BJ (cell line): Measurements from ENCODE around the gene PRKAR1A. TPM values are rescaled to one million over a fixed set of nuclear protein-coding genes. Genes with fewer than 3 reads are reported as not detected.

ENCODE experiments used
- CTCF ChIA-PET: fragments of 350-600 bp; formaldehyde crosslinking; extraction: SDS; loops from one replicate; lab custom pipeline; 2021; ENCODE audit warnings: antibody characterized with exemption, inconsistent platforms; lab: Yijun Ruan, JAX
- POLR2A ChIA-PET: fragments of 300-600 bp; sonication (Branson Sonifier 250); formaldehyde crosslinking; extraction: SDS; loops from one replicate; lab custom pipeline; 2021; ENCODE audit warnings: antibody characterized with exemption; lab: Charles Lee
- DNase-seq: peaks from one replicate; pipeline ENCODE4 v3.0.0-alpha.2; 2011; ENCODE audit warnings: low read depth
- H3K27me3 ChIP-seq: 2 replicates; pipeline ENCODE4 v1.6.0; 2011; ENCODE audit warnings: low read length; ENCODE audit not compliant: control insufficient read depth, insufficient read depth
- H3K36me3 ChIP-seq: 2 replicates; pipeline ENCODE4 v1.5.1; 2011; ENCODE audit warnings: low read length; ENCODE audit not compliant: control insufficient read depth, insufficient read depth
- H3K4me3 ChIP-seq: 2 replicates; pipeline ENCODE4 v1.5.1; 2011; ENCODE audit warnings: low read depth, mild to moderate bottlenecking, control low read depth, low read length
- CTCF ChIP-seq: IDR thresholded peaks from 2 replicates; pipeline ENCODE4 v1.5.1; 2011; ENCODE audit warnings: low read depth, mild to moderate bottlenecking, control low read depth, inconsistent platforms, low read length, moderate library complexity; ENCODE audit not compliant: insufficient read depth
- polyA plus RNA-seq: library from polyadenylated mRNA; depleted of rRNA; stranded (reverse); fragments of >200 nt; gene quantifications from 2 replicates; pipeline ENCODE4 v1.2.3, GENCODE V29; 2011

Gene PRKAR1A
- polyA plus RNA-seq, 1 experiment, result 228 TPM

GRCh38 chr17:68584581-68585303 is 72.5 kb downstream of the PRKAR1A start:
- no peak overlapping the region for H3K4me3 ChIP-seq
- no peaks in the 10 kb centered on the region; the same call in 1 of the 2 replicates for H3K27me3 ChIP-seq
- no peaks in the 10 kb centered on the region for H3K36me3 ChIP-seq
- no peak for TF ChIP-seq CTCF
- no peak for DNase-seq
- POLR2A ChIA-PET, result no interaction called here
- CTCF ChIA-PET, result interaction anchor here (0.7 to 1.3 kb wide), 3 partner anchors 9 to 1556 kb away, joined by 3 read pairs; no protein-coding TSS in a partner anchor

GRCh38 chr17:68585643-68586042 is 73.4 kb downstream of the PRKAR1A start:
- no peak for TF ChIP-seq CTCF
- POLR2A ChIA-PET, result no interaction called here

GRCh38 chr17:68587026-68587425 is 74.8 kb downstream of the PRKAR1A start:
- POLR2A ChIA-PET, result no interaction called here
- no peak for TF ChIP-seq CTCF
- CTCF ChIA-PET, result interaction anchor here (0.6 to 1.5 kb wide), 3 partner anchors 9 to 919 kb away, joined by 3 to 4 read pairs (median 4); no protein-coding TSS in a partner anchor

More at GRCh38 chr17:68585643-68586042, 73.4 kb downstream of the PRKAR1A start:
- CTCF ChIA-PET, result no interaction called here
- H3K27me3 ChIP-seq, result no peaks in the 10 kb centered on the region; the same call in 1 of the 2 replicates
- no peak for DNase-seq
- no peaks in the 10 kb centered on the region for H3K36me3 ChIP-seq
- H3K4me3 ChIP-seq, result no peak overlapping the region

GRCh38 chr17:68587847-68588246 is 75.6 kb downstream of the PRKAR1A start:
- Histone ChIP-seq H3K4me3 (no peak overlapping the region), H3K27me3 (no peaks in the 10 kb centered on the region; the same call in 1 of the 2 replicates), H3K36me3 (no peaks in the 10 kb centered on the region)
- DNase-seq, result no peak
- ChIA-PET CTCF (interaction anchor here (1.5 kb wide), 1 partner anchor 9 kb away, joined by 4 read pairs; no protein-coding TSS in a partner anchor), POLR2A (interaction anchor here (0.9 kb wide), 1 partner anchor 9 kb away, joined by 4 read pairs; no protein-coding TSS in a partner anchor)
- no peak for TF ChIP-seq CTCF

More at GRCh38 chr17:68587026-68587425, 74.8 kb downstream of the PRKAR1A start:
- no peaks in the 10 kb centered on the region for H3K36me3 ChIP-seq
- H3K27me3 ChIP-seq, result no peaks in the 10 kb centered on the region; the same call in 1 of the 2 replicates
- H3K4me3 ChIP-seq, result no peak overlapping the region
- no peak for DNase-seq

GRCh38 chr17:68588362-68588761 is 76.1 kb downstream of the PRKAR1A start:
- TF ChIP-seq CTCF, result no peak
- H3K4me3 ChIP-seq, result no peak overlapping the region
- no peaks in the 10 kb centered on the region; the same call in 1 of the 2 replicates for H3K27me3 ChIP-seq
- ChIA-PET POLR2A (interaction anchor here (0.9 kb wide), 1 partner anchor 8 kb away, joined by 4 read pairs; no protein-coding TSS in a partner anchor), CTCF (interaction anchor here (1.5 kb wide), 1 partner anchor 8 kb away, joined by 4 read pairs; no protein-coding TSS in a partner anchor)
- DNase-seq, result no peak
- no peaks in the 10 kb centered on the region for H3K36me3 ChIP-seq
